DND-41 (cell line): ENCODE results near the gene SH3RF3.

Experiments
- EZH2 ChIP-seq: IDR thresholded peaks from 3 replicates; pipeline ENCODE4 v1.6.1; 2012; ENCODE audit warnings: borderline replicate concordance, low read depth, mild to moderate bottlenecking, moderate library complexity, low read length, inconsistent platforms; ENCODE audit not compliant: severe bottlenecking
- TF ChIP-seq, protein P1 (sequence below): IDR thresholded peaks from 2 replicates; pipeline ENCODE4 v1.5.1; 2012; ENCODE audit warnings: borderline replicate concordance, low read length, moderate library complexity, mild to moderate bottlenecking; ENCODE audit not compliant: poor library complexity, severe bottlenecking; ENCODE audit errors: extremely low read depth

DNA sequence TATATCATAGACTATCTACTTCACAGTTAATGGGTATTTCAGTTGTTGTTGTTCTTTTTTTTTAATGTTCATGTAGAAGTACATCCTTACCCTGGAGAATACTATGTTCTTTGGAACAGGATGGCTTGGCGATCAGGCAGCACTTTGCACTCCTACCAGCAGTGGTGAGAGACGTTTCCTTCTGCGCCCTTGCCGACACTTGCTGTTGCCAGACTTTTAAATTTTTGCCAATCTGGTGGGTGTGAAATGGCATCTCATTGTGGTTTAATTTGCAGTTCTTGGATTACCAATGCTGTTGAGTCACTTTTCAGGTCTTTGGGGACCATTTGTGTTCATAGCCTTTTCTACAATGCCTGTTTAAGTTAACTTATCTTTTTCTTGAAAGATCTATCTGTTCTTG is 197.3 kb downstream of the SH3RF3 start:
- TF ChIP-seq, protein P1, sequence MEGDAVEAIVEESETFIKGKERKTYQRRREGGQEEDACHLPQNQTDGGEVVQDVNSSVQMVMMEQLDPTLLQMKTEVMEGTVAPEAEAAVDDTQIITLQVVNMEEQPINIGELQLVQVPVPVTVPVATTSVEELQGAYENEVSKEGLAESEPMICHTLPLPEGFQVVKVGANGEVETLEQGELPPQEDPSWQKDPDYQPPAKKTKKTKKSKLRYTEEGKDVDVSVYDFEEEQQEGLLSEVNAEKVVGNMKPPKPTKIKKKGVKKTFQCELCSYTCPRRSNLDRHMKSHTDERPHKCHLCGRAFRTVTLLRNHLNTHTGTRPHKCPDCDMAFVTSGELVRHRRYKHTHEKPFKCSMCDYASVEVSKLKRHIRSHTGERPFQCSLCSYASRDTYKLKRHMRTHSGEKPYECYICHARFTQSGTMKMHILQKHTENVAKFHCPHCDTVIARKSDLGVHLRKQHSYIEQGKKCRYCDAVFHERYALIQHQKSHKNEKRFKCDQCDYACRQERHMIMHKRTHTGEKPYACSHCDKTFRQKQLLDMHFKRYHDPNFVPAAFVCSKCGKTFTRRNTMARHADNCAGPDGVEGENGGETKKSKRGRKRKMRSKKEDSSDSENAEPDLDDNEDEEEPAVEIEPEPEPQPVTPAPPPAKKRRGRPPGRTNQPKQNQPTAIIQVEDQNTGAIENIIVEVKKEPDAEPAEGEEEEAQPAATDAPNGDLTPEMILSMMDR: no peak
- TF ChIP-seq EZH2: no peak
